Measurements from ENCODE around the gene UQCRC2.

DNA sequence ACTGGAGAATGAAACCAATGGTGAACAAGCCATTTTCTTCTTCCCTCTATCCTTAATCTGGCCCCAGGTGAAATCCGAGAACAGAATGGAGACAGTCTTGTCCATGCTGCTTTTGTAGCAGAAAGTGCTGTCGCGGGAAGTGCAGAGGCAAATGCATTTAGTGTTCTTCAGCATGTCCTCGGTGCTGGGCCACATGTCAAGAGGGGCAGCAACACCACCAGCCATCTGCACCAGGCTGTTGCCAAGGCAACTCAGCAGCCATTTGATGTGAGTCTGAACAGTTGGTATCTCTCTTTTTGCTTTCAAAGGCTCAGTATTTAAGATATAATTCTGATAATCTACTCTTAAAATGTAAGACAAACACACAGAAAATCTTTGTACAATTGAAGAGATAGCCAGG, 18.7 kb downstream of the UQCRC2 start:
- TF ChIP-seq, protein P1, sequence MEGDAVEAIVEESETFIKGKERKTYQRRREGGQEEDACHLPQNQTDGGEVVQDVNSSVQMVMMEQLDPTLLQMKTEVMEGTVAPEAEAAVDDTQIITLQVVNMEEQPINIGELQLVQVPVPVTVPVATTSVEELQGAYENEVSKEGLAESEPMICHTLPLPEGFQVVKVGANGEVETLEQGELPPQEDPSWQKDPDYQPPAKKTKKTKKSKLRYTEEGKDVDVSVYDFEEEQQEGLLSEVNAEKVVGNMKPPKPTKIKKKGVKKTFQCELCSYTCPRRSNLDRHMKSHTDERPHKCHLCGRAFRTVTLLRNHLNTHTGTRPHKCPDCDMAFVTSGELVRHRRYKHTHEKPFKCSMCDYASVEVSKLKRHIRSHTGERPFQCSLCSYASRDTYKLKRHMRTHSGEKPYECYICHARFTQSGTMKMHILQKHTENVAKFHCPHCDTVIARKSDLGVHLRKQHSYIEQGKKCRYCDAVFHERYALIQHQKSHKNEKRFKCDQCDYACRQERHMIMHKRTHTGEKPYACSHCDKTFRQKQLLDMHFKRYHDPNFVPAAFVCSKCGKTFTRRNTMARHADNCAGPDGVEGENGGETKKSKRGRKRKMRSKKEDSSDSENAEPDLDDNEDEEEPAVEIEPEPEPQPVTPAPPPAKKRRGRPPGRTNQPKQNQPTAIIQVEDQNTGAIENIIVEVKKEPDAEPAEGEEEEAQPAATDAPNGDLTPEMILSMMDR (IDR thresholded peaks at IDR 0.05): no peak
- no peak for TF ChIP-seq EP300 (IDR thresholded peaks at IDR 0.05; ENCODE audit: low read depth)

Data from transverse colon (tissue), 3 donors.